ENCODE data around the gene ZNF362. TPM values are rescaled to one million over a fixed set of nuclear protein-coding genes. Genes with fewer than 3 reads are reported as not detected.
"Not testable (repeated sequence)": the region's sequence is repeated elsewhere in the genome, so short reads cannot be mapped to it uniquely, and the experiment has no call there.

ZNF362 gene
- polyA plus RNA-seq, 3 donors: 55.9 to 65.9 (median 65.4) TPM

DNA sequence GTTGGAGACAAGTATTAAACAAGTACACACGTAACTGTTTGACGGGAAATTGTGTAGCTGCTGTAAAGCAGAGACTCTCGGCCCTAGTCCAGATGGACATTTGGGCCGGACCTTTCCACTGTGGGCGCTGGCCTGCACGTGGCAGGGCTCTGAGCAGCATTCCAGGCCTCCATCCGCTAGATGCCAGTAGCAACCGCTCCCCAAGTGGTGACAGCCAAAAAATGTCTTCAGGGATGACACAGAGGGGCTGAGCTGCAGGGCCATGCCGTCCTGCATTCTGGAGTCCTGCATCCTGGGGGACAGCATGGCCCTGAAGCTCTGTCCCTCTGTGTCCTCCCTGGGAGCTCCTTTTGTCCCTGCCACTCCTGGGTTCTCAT lies 39.8 kb downstream of the ZNF362 start:
- no peak for DNase-seq (ENCODE audit: extremely low read depth in 1 of 11, low read depth in 9 of 11, low spot score in 4 of 11)

DNA sequence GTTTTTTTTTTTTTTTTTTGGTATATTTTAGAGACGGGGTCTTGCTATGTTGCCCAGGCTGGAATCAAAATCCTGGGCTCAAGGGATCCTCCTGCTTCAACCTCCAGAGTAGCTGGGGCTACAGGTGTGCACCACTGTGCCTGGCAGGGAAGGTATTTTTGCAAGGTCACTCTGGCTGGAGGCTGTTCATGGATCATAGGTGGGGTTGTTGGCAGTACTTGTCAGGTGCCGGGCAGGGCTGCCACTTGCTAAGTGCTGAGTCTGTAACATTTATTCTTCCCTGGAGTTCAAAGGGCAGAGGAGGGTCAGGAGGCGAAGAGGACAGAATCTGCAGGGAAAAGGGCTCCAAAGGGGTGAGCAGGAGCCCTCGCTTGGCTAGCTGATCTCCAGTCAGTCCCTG lies 40.5 kb downstream of the ZNF362 start:
- no peak for DNase-seq (ENCODE audit: extremely low read depth in 1 of 11, low read depth in 9 of 11, low spot score in 4 of 11)

DNA sequence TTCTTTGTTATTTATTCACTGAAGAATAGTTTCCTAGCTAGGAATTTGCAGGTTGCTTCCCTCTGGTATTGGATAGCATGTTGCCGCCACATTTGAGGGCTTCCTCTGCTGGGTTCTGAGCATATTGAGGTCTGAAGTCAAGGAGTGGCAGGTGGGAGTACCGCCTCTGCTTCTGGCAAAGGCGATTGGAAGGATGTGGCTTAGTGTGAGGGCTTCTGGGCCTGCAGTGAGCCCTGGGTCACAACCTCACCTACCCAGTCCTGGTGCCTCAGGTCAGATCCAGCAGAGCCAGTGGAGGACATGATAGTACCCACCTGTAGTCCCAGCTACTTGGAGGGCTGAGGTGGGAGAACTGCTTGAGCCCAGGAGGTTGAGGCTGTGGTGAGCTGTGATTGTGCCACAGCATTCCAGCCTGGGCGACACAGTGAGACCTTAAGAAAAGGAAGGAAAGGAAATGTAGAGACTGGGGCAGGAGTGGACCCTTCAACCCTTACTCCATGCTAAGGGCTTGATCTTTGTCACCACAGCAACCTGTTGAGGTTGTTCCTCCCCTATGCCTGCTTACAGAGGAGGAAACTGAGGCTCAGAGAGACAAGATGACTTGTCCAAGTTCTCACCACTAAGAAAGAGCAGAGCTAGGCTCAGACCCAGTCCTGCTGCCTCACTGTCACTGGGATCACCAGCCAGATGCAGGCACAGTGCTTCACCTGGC lies 41.8 kb downstream of the ZNF362 start:
- no peak for DNase-seq (ENCODE audit: extremely low read depth in 1 of 11, low read depth in 9 of 11, low spot score in 4 of 11)

DNA sequence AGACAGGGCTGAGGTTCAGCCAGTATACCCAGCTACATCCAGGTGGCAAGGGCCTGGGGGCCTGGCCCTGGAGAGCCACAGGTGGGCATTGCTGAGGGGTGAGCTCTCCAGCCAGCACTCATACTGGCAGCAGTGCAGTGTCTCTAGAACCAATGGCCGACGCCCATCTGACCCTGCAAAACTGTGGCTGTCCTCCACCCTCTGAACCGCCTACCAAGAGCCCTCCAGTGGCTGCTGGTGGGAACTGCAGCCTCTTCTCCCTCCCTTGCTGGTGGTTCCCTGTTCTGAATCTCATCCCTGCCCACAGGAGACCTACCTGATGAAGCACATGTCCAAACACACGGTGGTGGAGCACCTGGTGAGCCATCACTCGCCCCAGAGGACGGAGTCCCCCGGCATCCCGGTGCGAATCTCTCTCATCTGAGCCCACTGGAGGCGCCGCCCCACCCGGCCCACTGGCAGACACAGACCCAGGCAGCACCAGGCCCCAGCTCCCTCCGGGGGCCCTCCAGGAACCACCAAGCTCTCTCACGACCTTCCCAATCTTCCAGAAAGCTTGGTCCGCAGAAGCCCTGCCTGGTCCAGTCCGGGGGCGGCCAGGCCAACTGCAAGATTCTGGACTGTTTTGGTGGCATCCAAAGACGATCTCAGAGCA lies 42.5 kb downstream of the ZNF362 start:
- peak in 2 of 11 donors; percentile 32 to 37 for DNase-seq (ENCODE audit: extremely low read depth in 1 of 11, low read depth in 9 of 11, low spot score in 4 of 11)

DNA sequence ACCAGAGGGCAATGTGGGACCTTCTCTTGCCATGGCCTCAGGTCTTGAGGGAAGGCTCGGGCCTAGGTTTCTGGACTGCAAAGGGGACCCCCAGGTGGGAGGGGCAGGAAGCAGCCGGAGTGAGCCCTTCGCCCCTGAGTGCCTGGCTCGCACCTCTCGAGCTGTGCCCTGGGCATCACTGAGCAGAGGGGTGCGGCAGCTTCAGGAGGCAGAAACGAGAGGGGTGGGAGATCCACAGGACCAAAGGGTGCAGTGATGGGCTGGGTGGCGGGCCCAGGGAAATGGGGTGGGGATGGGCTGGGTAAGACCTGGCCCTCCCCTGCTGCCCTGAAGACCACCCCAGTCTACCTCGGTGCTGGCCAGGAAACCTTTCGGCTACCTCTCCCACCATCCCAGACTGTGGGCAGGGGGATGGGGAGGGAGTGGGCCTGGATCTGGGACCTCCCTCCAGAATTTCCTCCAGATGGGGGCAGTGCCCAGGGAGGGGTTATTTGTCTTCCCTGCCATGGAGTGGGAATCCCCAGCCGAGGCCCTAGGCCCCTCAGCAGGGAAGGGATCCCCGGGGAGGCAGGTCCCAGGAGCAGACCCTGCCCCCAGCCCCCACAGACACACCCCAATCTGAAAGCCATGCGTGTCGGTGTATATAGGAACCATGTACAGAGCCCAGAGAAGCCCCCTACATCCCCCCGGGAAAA lies 43.3 kb downstream of the ZNF362 start:
- no peak for DNase-seq (ENCODE audit: extremely low read depth in 1 of 11, low read depth in 9 of 11, low spot score in 4 of 11)

DNA sequence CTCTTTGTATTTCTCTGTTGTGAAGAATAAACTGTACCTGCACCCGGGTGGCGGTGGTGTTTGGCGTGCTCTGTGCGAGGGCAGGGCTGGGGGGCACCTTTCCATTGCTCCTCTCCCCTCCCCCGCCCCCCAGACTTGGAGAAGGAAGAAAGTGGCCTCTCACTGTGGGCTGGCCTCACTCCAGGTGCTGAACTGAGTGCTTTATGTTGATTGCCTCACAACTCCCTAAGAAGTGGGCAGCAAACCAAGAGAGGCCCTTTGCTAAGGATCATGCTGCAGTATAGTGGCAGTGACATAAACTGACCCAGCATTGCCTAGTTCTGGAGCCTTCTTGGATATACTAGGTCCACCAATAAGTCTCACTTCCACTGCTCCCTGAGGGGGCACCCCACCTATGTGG lies 44.4 kb downstream of the ZNF362 start:
- DNase-seq (ENCODE audit: extremely low read depth in 1 of 11, low read depth in 9 of 11, low spot score in 4 of 11): peak in 1 of 11 donors; percentile 38

DNA sequence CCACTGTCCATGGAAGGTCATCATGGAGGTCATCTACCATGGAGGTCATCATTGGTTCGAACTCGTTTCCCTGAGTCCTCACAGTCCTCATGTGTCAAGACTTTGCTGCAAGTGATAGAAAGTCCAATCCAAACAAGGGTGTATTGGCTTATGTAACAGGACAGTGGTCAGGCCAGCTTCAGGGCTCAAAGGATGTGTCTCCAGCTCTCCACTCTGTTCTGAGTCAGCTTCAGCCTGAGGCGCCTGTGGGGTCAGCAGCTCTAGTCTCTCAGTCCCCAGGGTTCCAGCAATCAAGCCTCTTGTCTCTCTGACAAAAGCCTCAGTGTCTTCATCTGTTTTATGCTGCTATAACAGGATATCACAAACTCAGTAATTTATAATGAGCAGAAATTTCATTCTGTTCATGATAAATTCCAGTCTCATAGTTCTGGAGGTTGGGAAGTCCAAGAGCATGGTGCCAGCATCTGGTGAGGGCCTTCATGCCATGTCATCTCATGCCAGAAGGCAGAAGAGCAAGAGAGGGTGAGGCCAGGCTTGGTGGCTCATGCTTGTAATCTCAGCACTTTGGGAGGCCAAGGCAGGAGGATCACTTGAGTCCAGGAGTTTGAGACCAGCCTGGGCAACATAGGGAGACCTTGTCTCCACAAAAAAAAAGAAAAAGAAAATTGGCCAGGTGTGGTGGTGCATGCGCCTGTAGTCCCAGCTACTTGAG lies 45.1 kb downstream of the ZNF362 start:
- no peak for DNase-seq (ENCODE audit: extremely low read depth in 1 of 11, low read depth in 9 of 11, low spot score in 4 of 11)

DNA sequence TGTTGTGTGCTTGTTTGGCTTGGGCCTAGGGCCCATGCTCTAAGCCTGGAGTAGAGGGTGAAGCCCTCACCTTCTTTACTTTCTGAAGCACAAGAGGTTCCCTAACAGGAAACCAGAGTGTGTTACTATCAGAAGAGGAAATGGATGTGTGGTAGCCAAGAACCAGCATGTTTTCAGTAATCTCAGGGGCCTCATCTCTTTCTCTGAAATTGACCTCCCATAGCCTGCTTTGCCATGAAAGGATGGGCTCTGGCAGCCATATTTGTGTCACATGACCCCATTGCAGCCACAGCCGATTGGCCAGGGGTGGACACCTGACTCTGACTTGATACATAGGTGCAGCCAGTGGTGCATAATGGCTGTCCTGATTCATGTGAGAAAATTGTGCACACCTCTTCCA lies 46.0 kb downstream of the ZNF362 start:
- DNase-seq (ENCODE audit: extremely low read depth in 1 of 11, low read depth in 9 of 11, low spot score in 4 of 11): no peak

DNA sequence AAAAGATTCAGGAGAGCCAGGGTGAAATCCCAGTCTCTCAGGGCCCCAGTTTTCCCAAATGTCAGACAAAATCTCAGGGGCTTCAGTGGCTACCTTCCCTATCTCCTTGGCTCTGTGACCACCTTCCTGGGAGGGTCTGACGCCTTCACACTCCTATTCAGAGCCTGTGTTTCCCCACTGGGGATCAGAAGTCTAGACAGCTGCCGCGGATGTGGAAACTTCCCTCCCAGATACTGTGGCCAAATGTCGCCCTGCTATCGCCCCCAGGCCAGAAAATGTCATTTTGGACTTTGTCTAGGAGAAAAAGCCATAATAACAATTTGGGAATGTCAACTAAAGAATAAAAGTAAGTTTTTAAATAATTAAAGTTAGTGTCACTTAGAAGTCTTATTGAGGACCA lies 48.7 kb downstream of the ZNF362 start:
- DNase-seq (ENCODE audit: extremely low read depth in 1 of 11, low read depth in 9 of 11, low spot score in 4 of 11): no peak

DNA sequence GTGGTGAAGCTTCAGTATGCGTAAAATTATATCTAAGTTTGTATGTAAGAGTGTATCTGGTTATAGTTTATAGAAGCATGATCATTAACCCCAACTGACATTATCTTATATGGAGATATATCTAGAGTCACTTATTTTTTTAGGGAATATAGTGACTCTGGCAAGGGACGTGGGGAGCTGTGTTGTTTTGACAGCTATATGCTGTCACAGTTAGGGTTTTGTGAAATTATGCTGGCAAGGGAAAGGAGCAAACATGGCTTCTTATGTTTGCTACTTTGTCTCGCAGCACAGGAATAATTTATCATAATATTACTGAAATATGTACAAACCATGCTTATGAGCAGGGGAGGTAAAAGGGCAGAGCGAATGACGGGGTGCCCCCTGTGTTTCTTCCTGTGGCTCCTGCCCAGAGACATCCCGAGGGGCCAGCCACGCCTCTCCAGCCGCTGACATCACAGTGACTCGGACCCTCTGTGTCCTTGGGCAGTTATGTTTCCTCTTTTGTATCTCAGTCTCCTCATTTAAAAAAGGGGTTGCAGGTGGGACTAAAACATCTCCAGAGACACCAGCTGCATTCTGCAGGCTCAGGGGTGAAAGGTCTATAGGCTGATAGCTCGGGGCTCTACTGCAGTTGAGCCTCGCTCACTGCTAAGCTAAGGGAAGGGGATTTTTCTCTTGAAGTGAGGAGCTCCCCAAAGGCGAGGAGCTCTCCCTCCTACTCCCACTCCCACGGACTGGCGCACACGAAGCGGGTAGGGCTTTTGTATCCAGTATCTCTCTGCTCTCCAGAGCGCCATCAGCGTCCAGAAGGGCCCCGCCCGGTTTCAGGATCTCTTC lies 49.7 kb downstream of the ZNF362 start:
- DNase-seq (ENCODE audit: extremely low read depth in 1 of 11, low read depth in 9 of 11, low spot score in 4 of 11): no peak

DNA sequence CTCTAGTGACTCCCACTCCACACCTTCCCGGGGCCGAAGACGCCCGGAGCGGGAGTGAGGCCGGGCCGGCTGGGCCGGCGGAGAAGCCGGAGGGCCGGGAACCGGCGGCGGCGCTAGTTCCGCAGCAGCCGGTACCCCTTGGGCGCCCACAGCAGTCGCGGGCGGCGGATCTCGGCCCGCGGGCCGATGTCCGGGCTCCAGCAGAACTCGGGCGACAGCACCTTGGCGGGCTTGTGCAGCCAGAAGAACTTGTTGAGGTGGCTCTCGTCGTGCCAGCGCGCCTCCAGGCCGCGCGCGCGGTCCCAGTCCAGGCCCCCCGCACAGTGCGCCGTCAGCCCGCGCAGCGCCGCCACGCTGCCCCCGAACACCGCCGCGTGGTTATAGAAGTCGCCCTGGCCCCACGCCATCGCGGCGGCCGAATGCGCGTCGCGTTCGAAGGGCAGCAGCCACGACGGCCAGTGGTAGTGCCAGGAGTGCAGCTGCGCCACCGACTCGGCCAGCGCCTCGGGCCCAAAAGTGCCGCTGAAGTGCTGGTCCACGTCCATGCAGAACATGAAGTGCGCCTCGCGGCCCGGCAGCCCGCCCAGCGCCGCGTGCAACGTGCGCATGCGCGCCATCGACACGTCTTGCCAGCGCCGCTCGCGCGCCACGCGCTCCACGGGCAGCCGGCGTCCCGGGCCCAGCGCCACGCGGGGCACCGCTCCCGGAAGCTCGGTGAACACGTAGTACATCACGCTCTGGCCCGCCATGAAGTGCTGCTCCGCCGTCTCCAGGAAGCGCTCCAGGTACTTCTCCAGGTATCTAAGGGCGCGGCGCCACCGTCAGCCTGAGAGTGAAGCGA lies 50.6 kb downstream of the ZNF362 start:
- DNase-seq (ENCODE audit: extremely low read depth in 1 of 11, low read depth in 9 of 11, low spot score in 4 of 11): peak in 3 of 11 donors; percentile 15 to 46 (median 34)

DNA sequence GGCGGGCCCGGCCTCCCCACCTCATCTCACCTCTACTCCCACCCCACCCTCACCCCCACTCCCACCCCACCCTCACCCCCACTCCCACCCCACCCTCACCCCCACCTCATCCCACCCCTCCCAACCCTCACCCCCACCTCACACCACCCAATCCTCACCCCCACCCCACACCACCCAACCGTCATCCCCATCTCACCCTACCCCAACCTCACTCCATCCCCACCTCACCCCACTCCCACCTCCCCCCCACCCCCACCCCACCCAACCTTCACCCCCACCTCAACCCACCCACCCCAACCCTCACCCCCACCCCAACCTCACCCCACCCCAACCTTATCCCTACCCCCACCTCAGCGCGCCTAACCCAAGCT lies 51.2 kb downstream of the ZNF362 start:
- DNase-seq (ENCODE audit: extremely low read depth in 1 of 11, low read depth in 9 of 11, low spot score in 4 of 11): no peak

DNA sequence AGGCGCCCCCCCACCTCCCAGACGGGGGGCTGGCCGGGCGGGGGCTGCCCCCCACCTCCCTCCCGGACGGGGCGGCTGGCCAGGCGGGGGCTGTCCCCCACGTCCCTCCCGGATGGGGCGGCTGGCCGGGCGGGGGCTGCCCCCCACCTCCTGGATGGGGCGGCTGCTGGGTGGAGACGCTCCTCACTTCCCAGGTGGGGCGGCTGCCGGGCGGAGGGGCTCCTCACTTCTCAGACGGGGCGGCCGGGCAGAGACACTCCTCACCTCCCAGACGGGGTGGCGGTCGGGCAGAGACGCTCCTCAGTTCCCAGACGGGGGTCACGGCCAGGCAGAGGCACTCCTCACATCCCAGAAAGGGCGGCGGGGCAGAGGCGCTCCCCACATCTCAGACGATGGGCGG lies 53.1 kb downstream of the ZNF362 start:
- not testable (repeated sequence) for DNase-seq (ENCODE audit: extremely low read depth in 1 of 11, low read depth in 9 of 11, low spot score in 4 of 11)

DNA sequence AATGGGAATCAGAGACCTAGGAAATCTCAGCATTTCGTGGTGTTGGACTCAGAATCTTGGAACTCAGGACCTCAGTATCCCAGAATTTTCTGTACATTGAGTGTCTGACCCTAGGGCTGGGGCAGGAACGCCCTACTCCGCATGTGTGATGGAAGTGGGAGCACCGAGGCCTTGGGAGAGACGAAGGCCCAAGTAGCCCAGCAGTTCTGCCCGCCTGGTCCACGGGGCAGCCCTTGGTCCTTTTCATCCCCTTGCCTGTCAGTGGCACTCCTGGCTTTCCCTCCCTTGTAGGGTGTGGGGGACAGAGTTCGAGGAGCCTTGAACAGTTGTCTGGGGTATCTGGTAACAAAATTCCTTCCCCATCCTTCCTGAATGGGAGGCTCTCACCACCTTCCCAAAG lies 54.4 kb downstream of the ZNF362 start:
- DNase-seq (ENCODE audit: extremely low read depth in 1 of 11, low read depth in 9 of 11, low spot score in 4 of 11): no peak

DNA sequence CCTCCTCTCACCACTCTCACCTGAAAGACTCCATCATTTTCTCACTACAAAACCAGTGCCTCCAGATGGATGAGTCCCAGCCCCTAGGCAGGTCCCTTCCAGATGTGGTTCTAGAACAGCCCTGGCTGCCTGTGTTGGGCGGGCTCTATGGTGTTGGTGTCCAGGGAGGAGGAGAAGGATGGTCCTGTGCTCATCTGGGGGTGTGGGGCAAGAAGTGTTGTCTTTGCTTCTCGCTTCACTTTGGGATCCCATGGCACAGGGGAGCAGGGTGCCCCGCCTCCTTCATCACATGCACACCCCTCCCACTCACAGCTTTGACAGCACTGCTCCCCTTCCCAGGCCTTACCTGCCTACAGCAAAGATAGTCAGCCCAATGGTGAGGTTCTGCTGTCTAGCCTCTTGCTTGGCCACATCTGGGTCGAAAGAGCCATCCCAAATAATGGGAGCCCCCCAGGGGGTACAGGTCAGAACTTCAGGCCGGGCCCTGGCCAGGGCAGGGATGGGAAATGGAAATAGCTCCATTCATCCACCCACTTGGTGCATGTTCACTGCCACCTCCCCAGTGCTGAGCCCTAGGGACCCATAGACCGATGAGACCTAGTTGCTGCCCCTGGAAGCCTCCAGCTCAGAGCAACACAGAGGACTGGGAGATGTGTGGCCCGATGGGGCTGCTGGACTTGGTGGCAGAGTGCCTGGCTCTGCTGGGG lies 55.6 kb downstream of the ZNF362 start:
- DNase-seq (ENCODE audit: extremely low read depth in 1 of 11, low read depth in 9 of 11, low spot score in 4 of 11): no peak

DNA sequence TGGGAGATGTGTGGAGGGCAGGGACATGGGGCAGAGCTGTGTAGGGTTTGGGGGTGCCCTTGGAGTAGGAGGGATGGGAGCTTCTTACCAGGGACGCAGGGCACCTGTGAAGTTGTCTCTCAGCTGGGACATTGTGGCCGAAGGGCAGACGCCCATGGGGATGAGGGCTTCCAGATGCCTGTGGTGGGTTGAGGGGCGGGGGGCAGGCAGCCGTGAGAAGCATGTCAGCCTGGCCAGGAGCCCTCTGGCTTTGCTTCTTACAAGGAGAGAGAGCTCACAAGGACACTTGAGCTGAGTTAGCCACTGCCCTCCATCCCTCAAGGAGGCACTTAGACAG lies 56.1 kb downstream of the ZNF362 start:
- no peak for DNase-seq (ENCODE audit: extremely low read depth in 1 of 11, low read depth in 9 of 11, low spot score in 4 of 11)

DNA sequence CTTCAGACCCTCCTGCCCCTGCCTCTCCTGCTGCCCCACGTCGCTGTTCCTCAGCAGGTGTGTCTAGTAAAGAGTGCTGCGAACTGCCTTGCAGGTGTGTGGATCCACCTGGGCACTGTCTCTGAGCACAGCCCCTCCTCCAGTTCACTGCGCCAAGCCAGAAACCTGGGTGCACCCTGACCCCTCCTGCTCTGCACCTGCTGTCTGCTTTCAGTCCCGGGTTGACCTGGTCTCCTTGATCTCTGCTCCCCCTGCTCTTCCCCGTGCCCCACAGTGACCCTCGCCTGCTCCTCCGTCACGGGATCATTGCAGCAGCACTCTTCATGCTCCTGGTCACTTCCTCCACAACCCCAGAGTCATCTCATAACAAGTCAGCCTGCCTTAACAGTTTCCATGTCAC lies 58.1 kb downstream of the ZNF362 start:
- DNase-seq (ENCODE audit: extremely low read depth in 1 of 11, low read depth in 9 of 11, low spot score in 4 of 11): no peak

DNA sequence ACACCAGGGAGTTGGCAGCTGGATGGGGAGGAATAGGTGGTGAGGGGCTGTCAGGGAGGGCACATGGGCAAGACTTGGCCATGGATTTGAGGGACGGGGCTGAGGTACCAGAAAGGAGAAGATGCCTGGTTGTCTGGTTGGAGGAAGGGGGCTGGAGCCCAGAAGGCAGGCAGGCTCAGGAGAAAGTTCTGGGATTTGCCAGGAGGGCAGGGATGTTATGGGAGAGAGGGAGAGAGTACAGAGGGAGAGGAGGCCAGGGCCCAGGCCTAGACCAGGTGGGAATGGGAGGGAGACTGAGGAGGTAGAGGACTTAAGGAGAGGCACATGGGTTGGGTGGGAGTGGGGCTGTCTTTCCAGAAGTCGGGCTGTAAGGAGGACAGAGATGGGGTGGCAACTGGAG lies 60.3 kb downstream of the ZNF362 start:
- DNase-seq (ENCODE audit: extremely low read depth in 1 of 11, low read depth in 9 of 11, low spot score in 4 of 11): no peak
